ENCODE results near the gene EDEM2.

EDEM2 gene

GRCh38 chr20:35104685-35105295 lies 42.3 kb downstream of the EDEM2 start:
- no peak overlapping the region for H3K4me3 ChIP-seq (ENCODE audit: low read depth, low read length)
- no peak for TF ChIP-seq CTCF (IDR thresholded peaks at IDR 0.05; ENCODE audit: low read depth, low read length)
- in situ Hi-C loops (cut with HindIII; ENCODE audit: low sequenced_read_pairs): no loop called here
- no peak for DNase-seq (ENCODE audit: low read depth, low spot score)

- H3K4me3 ChIP-seq (ENCODE audit: low read depth, low read length): no peak overlapping the region
- in situ Hi-C loops (cut with HindIII; ENCODE audit: low sequenced_read_pairs): no loop called here
- DNase-seq (ENCODE audit: low read depth, low spot score): no peak
- TF ChIP-seq CTCF (IDR thresholded peaks at IDR 0.05; ENCODE audit: low read depth, low read length): no peak
Measured at GRCh38 chr20:35101620-35102019, 45.5 kb downstream of the EDEM2 start.

GRCh38 chr20:35093267-35093884 lies 53.8 kb downstream of the EDEM2 start:
- in situ Hi-C loops (cut with HindIII; ENCODE audit: low sequenced_read_pairs): no loop called here
- no peak for TF ChIP-seq CTCF (IDR thresholded peaks at IDR 0.05; ENCODE audit: low read depth, low read length)
- no peak overlapping the region for H3K4me3 ChIP-seq (ENCODE audit: low read depth, low read length)
- peak; percentile 82 for DNase-seq (ENCODE audit: low read depth, low spot score)

- in situ Hi-C loops (cut with HindIII; ENCODE audit: low sequenced_read_pairs): no loop called here
- peak; percentile 86 for TF ChIP-seq CTCF (IDR thresholded peaks at IDR 0.05; ENCODE audit: low read depth, low read length)
Measured at GRCh38 chr20:35092524-35093266, 54.4 kb downstream of the EDEM2 start, which contains the start of gene TRPC4AP. TRPC4AP (minus strand) TSS chr20:35092807; CDS start chr20:35092781, 26 bp downstream.

GRCh38 chr20:35091816-35092523 lies 55.2 kb downstream of the EDEM2 start:
- TF ChIP-seq CTCF (IDR thresholded peaks at IDR 0.05; ENCODE audit: low read depth, low read length): no peak
- H3K4me3 ChIP-seq (ENCODE audit: low read depth, low read length): peak overlapping the region; percentile 87
- in situ Hi-C loops (cut with HindIII; ENCODE audit: low sequenced_read_pairs): no loop called here
- DNase-seq (ENCODE audit: low read depth, low spot score): no peak

More at GRCh38 chr20:35092524-35093266, 54.4 kb downstream of the EDEM2 start, which contains the start of gene TRPC4AP:
- peak within 1 kb of the TSS; percentile 87 for H3K4me3 ChIP-seq (ENCODE audit: low read depth, low read length)
- DNase-seq (ENCODE audit: low read depth, low spot score): peak; percentile 92
